ENCODE measurements around the gene LRRC15. TPM values are rescaled to one million over a fixed set of nuclear protein-coding genes. Genes with fewer than 3 reads are reported as not detected.

LRRC15 gene
- total RNA-seq, 1 donor from 2014 or later, result 0.52 TPM

DNA sequence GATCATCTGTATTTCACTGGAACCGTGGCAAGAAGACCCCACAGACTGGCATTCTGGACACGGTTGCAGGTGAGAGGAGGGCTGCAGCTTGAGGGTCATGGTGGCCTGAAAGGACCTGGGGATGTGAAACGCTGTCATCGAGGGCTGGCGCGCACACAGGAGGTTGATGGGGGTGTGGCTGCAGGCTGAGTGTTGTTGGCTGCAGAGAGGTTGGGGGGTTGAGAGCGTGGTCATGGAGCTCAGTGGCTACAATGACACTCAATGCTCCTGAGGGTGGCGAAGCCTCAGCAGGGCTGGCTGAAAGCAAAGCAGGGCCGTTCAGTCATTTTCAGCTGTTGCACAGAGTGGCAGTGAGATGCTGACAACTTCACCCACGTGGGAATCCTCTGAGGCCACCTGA, 39.4 kb downstream of the LRRC15 start:
- no peaks in the 10 kb centered on the region for H3K9me3 ChIP-seq (ENCODE audit: control insufficient read depth in 3 of 3, low read length in 3 of 3)

DNA sequence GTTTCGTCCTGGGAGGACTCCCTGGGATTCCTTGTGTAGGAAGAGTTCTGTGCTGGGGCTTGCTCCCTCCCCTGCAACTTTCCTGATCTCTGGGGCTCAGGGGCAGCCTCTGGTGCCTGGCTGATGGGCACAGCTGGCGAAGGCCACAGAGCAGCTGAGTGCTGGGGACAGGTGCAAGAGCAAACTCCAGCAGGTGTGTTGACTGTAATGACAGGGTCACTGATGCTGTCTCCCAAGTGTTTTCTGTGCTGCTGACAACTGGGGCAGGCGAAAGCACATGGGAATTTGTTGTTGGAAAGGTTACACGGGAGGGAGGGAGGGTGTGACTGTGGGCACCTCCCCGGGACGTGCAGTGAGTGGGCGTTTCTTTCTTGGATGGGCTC, 40.0 kb downstream of the LRRC15 start:
- no peaks in the 10 kb centered on the region for H3K36me3 ChIP-seq (ENCODE audit: control insufficient read depth in 3 of 3, insufficient read depth in 3 of 3, low read length in 3 of 3)
- H3K27me3 ChIP-seq (ENCODE audit: control insufficient read depth in 3 of 3, insufficient read depth in 3 of 3, low read length in 3 of 3), result peaks cover 30 to 45% (median 38%) of the 10 kb centered on the region in 3 donors
- H3K4me1 ChIP-seq (ENCODE audit: control insufficient read depth in 3 of 3, insufficient read depth in 3 of 3, low read length in 3 of 3), result peaks cover 6 to 53% (median 28%) of the 10 kb centered on the region in 3 donors
- no peak overlapping the region for H3K27ac ChIP-seq (ENCODE audit: low read depth, low read length)
- no peak overlapping the region for H3K4me3 ChIP-seq (ENCODE audit: low read length in 3 of 3)
- H3K9me3 ChIP-seq (ENCODE audit: control insufficient read depth in 3 of 3, low read length in 3 of 3), result no peaks in the 10 kb centered on the region
- no peak overlapping the region for H3K9ac ChIP-seq (ENCODE audit: low read depth in 1 of 3, low read length in 3 of 3)

More for the DNA sequence above, 39.4 kb downstream of the LRRC15 start:
- H3K36me3 ChIP-seq (ENCODE audit: control insufficient read depth in 3 of 3, insufficient read depth in 3 of 3, low read length in 3 of 3), result no peaks in the 10 kb centered on the region
- H3K4me3 ChIP-seq (ENCODE audit: low read length in 3 of 3), result no peak overlapping the region
- H3K27me3 ChIP-seq (ENCODE audit: control insufficient read depth in 3 of 3, insufficient read depth in 3 of 3, low read length in 3 of 3), result peaks cover 30 to 39% (median 34%) of the 10 kb centered on the region in 3 donors
- H3K27ac ChIP-seq (ENCODE audit: low read depth, low read length), result no peak overlapping the region
- H3K4me1 ChIP-seq (ENCODE audit: control insufficient read depth in 3 of 3, insufficient read depth in 3 of 3, low read length in 3 of 3), result peaks cover 6 to 47% (median 27%) of the 10 kb centered on the region in 3 donors
- H3K9ac ChIP-seq (ENCODE audit: low read depth in 1 of 3, low read length in 3 of 3), result no peak overlapping the region

DNA sequence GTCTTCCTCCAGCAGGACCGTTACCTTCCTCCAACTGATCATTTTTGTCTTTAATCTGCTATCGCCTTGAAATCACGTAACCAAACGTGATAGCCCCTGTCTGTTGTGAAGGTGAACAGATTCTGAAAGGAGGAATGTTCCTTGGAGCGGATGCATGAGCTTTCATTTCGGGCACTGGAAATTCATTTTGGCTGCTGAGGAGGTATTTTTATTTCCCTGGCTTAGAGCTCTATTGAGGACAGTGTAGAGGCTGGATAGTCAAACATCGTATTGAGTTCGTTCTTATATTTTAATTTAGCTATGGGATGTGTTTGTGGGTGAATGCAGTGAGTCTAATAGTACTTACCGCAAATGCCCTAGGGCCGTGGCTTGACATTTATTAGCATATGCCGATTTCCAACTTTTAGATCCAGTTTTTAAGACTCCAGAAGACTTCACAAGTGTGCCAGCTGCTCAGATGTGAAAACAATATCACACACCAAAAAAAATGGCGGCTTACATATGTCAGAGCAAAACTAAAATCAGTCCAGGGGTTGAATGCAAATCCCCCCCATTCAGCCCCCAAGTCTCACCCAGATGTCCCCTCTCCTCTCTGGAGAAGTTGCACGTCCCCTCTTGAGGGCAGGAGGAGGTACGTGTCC, 40.5 kb downstream of the LRRC15 start:
- peaks cover 11 to 58% (median 33%) of the 10 kb centered on the region in 3 donors for H3K4me1 ChIP-seq (ENCODE audit: control insufficient read depth in 3 of 3, insufficient read depth in 3 of 3, low read length in 3 of 3)
- no peaks in the 10 kb centered on the region for H3K36me3 ChIP-seq (ENCODE audit: control insufficient read depth in 3 of 3, insufficient read depth in 3 of 3, low read length in 3 of 3)
- H3K9ac ChIP-seq (ENCODE audit: low read depth in 1 of 3, low read length in 3 of 3), result no peak overlapping the region
- H3K27ac ChIP-seq (ENCODE audit: low read depth, low read length), result no peak overlapping the region
- H3K9me3 ChIP-seq (ENCODE audit: control insufficient read depth in 3 of 3, low read length in 3 of 3), result no peaks in the 10 kb centered on the region
- H3K4me3 ChIP-seq (ENCODE audit: low read length in 3 of 3), result no peak overlapping the region
- peaks cover 30 to 45% (median 38%) of the 10 kb centered on the region in 3 donors for H3K27me3 ChIP-seq (ENCODE audit: control insufficient read depth in 3 of 3, insufficient read depth in 3 of 3, low read length in 3 of 3)

DNA sequence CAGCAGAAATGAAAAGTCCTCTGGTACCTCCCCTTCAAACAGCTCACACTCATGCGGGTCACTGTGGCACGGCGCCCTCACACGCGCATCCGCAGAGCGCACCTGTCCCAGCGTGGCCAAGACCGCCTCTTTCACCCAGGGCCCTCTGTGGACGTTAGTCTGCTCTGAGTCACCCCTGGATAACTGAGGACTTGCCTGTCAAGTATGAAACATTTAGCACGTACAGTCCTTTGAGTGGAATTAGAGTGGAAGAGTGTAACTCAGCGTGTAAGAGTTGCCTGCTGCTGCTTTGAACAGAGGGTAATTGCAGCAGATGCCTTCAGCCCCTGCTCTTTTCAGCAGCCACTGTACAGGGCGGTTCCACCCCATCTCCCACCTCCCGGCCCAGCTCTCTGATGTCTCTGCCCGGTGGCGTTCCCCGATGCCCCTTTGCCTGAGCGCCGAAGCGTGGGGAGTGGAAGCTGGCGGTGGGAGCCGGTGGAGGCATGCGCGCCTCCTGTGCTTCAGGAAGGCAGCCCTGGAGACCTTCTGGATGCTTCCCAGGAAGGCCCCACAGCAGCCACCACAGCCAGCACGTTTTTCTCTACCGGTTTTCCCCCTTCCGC, 41.4 kb downstream of the LRRC15 start:
- H3K36me3 ChIP-seq (ENCODE audit: control insufficient read depth in 3 of 3, insufficient read depth in 3 of 3, low read length in 3 of 3), result no peaks in the 10 kb centered on the region
- peaks cover 24 to 39% (median 35%) of the 10 kb centered on the region in 3 donors for H3K27me3 ChIP-seq (ENCODE audit: control insufficient read depth in 3 of 3, insufficient read depth in 3 of 3, low read length in 3 of 3)
- H3K9ac ChIP-seq (ENCODE audit: low read depth in 1 of 3, low read length in 3 of 3), result no peak overlapping the region
- H3K4me1 ChIP-seq (ENCODE audit: control insufficient read depth in 3 of 3, insufficient read depth in 3 of 3, low read length in 3 of 3), result peaks cover 11 to 59% (median 36%) of the 10 kb centered on the region in 3 donors
- no peak overlapping the region for H3K4me3 ChIP-seq (ENCODE audit: low read length in 3 of 3)
- H3K9me3 ChIP-seq (ENCODE audit: control insufficient read depth in 3 of 3, low read length in 3 of 3), result no peaks in the 10 kb centered on the region
- H3K27ac ChIP-seq (ENCODE audit: low read depth, low read length), result no peak overlapping the region

DNA sequence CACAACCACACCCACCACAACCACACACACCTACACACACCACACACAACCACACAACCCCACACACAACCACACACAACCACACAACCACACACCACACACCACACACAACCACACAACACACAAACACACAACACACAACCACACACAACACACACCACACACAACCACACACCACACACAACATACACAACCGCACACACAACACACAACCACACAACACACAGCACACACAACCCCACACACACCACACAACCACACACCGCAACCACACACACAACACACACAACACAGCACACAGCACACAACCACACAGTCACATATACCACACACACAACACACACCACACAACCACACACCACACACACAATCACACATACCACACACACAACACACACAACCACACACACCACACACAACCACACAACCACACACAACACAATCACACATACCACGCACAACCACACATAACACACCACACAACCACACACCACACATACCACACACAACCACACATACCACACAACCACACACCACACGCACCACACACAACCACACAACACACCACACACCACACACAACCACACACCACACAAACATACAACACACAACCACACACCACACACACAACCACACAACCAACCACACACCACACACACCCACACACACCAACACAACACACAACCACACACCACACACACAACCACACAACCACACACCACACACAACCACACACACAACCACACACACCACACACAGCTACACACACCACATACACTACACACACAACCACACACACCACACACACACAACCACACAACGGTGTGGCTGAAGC, 42.1 kb downstream of the LRRC15 start:
- Histone ChIP-seq H3K4me3 (ENCODE audit: low read length in 3 of 3) (no peak overlapping the region), H3K27me3 (ENCODE audit: control insufficient read depth in 3 of 3, insufficient read depth in 3 of 3, low read length in 3 of 3) (peaks cover 18 to 33% (median 33%) of the 10 kb centered on the region in 3 donors), H3K36me3 (ENCODE audit: control insufficient read depth in 3 of 3, insufficient read depth in 3 of 3, low read length in 3 of 3) (no peaks in the 10 kb centered on the region), H3K9ac (ENCODE audit: low read depth in 1 of 3, low read length in 3 of 3) (no peak overlapping the region), H3K27ac (ENCODE audit: low read depth, low read length) (no peak overlapping the region), H3K4me1 (ENCODE audit: control insufficient read depth in 3 of 3, insufficient read depth in 3 of 3, low read length in 3 of 3) (peaks cover 10 to 64% (median 42%) of the 10 kb centered on the region in 3 donors), H3K9me3 (ENCODE audit: control insufficient read depth in 3 of 3, low read length in 3 of 3) (no peaks in the 10 kb centered on the region)

DNA sequence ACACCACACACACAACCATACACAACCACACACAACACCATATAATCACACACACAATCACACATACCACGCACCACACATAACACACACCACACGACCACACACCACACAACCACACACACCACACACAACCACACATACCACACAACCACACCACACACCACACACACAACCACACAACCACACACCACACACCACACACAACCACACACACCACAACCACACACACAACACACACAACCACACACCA, 42.6 kb downstream of the LRRC15 start:
- peaks cover 12 to 31% (median 29%) of the 10 kb centered on the region in 3 donors for H3K27me3 ChIP-seq (ENCODE audit: control insufficient read depth in 3 of 3, insufficient read depth in 3 of 3, low read length in 3 of 3)
- peaks cover 10 to 70% (median 44%) of the 10 kb centered on the region in 3 donors for H3K4me1 ChIP-seq (ENCODE audit: control insufficient read depth in 3 of 3, insufficient read depth in 3 of 3, low read length in 3 of 3)
- no peak overlapping the region for H3K4me3 ChIP-seq (ENCODE audit: low read length in 3 of 3)
- no peaks in the 10 kb centered on the region for H3K36me3 ChIP-seq (ENCODE audit: control insufficient read depth in 3 of 3, insufficient read depth in 3 of 3, low read length in 3 of 3)
- no peak overlapping the region for H3K9ac ChIP-seq (ENCODE audit: low read depth in 1 of 3, low read length in 3 of 3)
- no peaks in the 10 kb centered on the region for H3K9me3 ChIP-seq (ENCODE audit: control insufficient read depth in 3 of 3, low read length in 3 of 3)
- H3K27ac ChIP-seq (ENCODE audit: low read depth, low read length), result no peak overlapping the region

DNA sequence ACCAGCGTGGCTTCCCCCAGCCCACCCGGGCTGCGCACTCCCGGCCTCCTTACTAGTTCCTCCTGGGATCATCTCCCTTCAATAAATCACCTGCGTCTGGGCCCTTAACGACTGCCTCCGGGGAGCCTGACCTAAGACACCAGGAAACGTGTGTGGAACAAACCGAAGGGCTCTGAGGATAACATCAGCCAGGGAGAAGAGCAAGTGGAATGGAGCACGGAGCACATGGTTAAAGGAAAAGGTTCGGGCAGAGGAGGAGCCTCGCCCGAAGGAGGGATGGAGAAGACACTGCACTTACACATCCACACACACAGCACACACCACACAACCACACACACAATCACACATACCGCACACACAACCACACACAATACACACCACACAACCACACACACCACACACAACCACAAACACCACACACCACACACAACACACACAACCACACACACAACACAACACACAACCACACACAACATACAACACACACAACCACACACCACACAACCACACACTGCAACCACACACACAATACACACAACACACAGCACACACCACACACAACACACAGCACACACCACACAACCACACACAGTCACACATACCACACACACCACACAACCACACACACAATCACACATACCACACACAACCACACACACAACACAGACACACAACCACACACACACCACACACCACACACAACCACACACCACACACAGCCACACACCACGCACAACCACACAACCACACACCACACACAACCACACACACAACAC, 43.2 kb downstream of the LRRC15 start:
- Histone ChIP-seq H3K27ac (ENCODE audit: low read depth, low read length) (no peak overlapping the region), H3K4me3 (ENCODE audit: low read length in 3 of 3) (no peak overlapping the region), H3K9ac (ENCODE audit: low read depth in 1 of 3, low read length in 3 of 3) (no peak overlapping the region), H3K27me3 (ENCODE audit: control insufficient read depth in 3 of 3, insufficient read depth in 3 of 3, low read length in 3 of 3) (peaks cover 9 to 34% (median 29%) of the 10 kb centered on the region in 3 donors), H3K9me3 (ENCODE audit: control insufficient read depth in 3 of 3, low read length in 3 of 3) (no peaks in the 10 kb centered on the region), H3K4me1 (ENCODE audit: control insufficient read depth in 3 of 3, insufficient read depth in 3 of 3, low read length in 3 of 3) (peaks cover 10 to 70% (median 44%) of the 10 kb centered on the region in 3 donors), H3K36me3 (ENCODE audit: control insufficient read depth in 3 of 3, insufficient read depth in 3 of 3, low read length in 3 of 3) (no peaks in the 10 kb centered on the region)

DNA sequence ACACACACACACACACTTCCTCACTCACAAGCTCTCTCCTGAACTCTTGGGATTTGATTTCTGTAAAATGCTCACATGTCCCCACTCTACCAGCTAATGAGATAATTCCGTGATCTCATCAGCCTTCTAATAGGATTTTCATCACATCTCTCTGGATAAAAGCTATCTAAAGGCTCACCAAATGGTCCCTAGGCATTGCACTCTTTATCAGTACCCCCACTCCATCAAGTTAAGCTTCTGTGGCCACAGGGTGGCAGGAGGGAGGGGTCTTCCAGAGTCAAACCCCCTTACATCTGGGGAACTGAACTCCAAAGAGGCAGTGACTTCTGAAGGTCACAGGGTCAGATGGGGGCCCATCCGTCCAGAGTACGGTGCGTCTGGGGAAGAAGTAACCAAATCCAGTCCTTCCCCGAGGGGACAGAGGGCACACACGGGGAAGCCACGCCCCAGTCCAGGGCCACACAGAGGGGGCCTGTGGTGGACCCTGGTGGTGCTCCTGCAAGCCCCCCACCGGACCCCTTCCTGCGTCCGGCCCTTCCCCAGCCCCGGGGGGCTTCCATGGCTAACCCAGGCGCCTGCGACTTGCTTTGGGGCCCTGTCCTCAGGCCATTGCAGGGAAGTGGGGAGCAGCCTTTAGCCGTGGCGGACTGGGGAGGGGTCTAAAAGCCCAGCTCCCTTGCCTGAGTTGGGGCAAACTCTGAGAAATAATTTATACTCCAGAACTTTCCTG, 44.0 kb downstream of the LRRC15 start:
- Histone ChIP-seq H3K4me3 (ENCODE audit: low read length in 3 of 3) (no peak overlapping the region), H3K27me3 (ENCODE audit: control insufficient read depth in 3 of 3, insufficient read depth in 3 of 3, low read length in 3 of 3) (peaks cover 9 to 37% (median 29%) of the 10 kb centered on the region in 3 donors), H3K9me3 (ENCODE audit: control insufficient read depth in 3 of 3, low read length in 3 of 3) (no peaks in the 10 kb centered on the region), H3K4me1 (ENCODE audit: control insufficient read depth in 3 of 3, insufficient read depth in 3 of 3, low read length in 3 of 3) (peaks cover 10 to 65% (median 42%) of the 10 kb centered on the region in 3 donors), H3K27ac (ENCODE audit: low read depth, low read length) (no peak overlapping the region), H3K36me3 (ENCODE audit: control insufficient read depth in 3 of 3, insufficient read depth in 3 of 3, low read length in 3 of 3) (no peaks in the 10 kb centered on the region), H3K9ac (ENCODE audit: low read depth in 1 of 3, low read length in 3 of 3) (no peak overlapping the region)

DNA sequence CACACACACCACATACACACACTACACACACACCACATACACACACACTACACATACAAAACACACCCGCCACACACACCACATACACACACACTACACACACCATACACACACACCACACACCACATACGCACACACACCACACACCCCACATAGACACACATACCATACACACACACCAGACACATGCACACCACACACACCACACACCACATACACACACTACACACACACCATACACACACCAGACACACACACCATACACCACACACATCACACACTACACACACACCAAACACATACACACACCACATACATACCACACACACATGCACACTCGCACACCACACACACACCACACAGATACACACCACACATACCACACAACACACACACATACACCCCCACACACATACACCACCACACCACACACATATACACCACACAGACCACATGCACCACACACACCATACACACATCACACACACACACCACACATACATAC, 44.7 kb downstream of the LRRC15 start:
- Histone ChIP-seq H3K27ac (ENCODE audit: low read depth, low read length) (no peak overlapping the region), H3K4me3 (ENCODE audit: low read length in 3 of 3) (no peak overlapping the region), H3K9ac (ENCODE audit: low read depth in 1 of 3, low read length in 3 of 3) (peak overlapping the region in 1 of 3 donors; percentile 8), H3K27me3 (ENCODE audit: control insufficient read depth in 3 of 3, insufficient read depth in 3 of 3, low read length in 3 of 3) (peaks cover 7 to 33% (median 26%) of the 10 kb centered on the region in 3 donors), H3K36me3 (ENCODE audit: control insufficient read depth in 3 of 3, insufficient read depth in 3 of 3, low read length in 3 of 3) (no peaks in the 10 kb centered on the region), H3K4me1 (ENCODE audit: control insufficient read depth in 3 of 3, insufficient read depth in 3 of 3, low read length in 3 of 3) (peaks cover 10 to 59% (median 38%) of the 10 kb centered on the region in 3 donors), H3K9me3 (ENCODE audit: control insufficient read depth in 3 of 3, low read length in 3 of 3) (no peaks in the 10 kb centered on the region)
